GM10847 (cell line): Measurements from ENCODE around the gene GAD2.

Experiments used
- POLR2A ChIP-seq: IDR thresholded peaks from 2 replicates; pipeline ENCODE4 v1.6.1; 2011; ENCODE audit not compliant: insufficient read length; ENCODE audit errors: extremely low read depth

The GAD2 gene

GRCh38 chr10:26327811-26328210, 111.2 kb downstream of the GAD2 start:
- TF ChIP-seq POLR2A, result no peak

- no peak for TF ChIP-seq POLR2A
Observed at GRCh38 chr10:26331371-26331770, 114.8 kb downstream of the GAD2 start.

GRCh38 chr10:26334232-26334931, 117.8 kb downstream of the GAD2 start:
- no peak for TF ChIP-seq POLR2A

- TF ChIP-seq POLR2A, result no peak
Observed at GRCh38 chr10:26334932-26335573, 118.5 kb downstream of the GAD2 start.

- TF ChIP-seq POLR2A, result no peak
Observed at GRCh38 chr10:26335574-26336093, 119.1 kb downstream of the GAD2 start.

GRCh38 chr10:26336979-26337378, 120.4 kb downstream of the GAD2 start:
- TF ChIP-seq POLR2A, result no peak

- no peak for TF ChIP-seq POLR2A
Observed at GRCh38 chr10:26341701-26342100, 125.1 kb downstream of the GAD2 start.
